Lower leg skin (tissue), 4 donors: ENCODE measurements around the gene TSPOAP1. TPM values are rescaled to one million over a fixed set of nuclear protein-coding genes. Genes with fewer than 3 reads are reported as not detected.

ENCODE experiments used
- DNase-seq, 2 donors: peaks; one replicate each; pipeline ENCODE4 v3.0.0-alpha.2; 2019; ENCODE audit warnings: low spot score in 2 of 2
- H3K4me3 ChIP-seq: fragments of 200-600 bp; sonication (generic); 2 replicates; pipeline ENCODE4 v1.5.1; 2017; ENCODE audit warnings: mild to moderate bottlenecking, low read depth; ENCODE audit not compliant: poor library complexity, severe bottlenecking
- CTCF ChIP-seq, 3 donors: fragments of 450-650 bp; IDR thresholded peaks; one replicate each; pipeline ENCODE4 v1.5.1; 2016; ENCODE audit warnings: antibody characterized with exemption in 3 of 3, mild to moderate bottlenecking in 3 of 3, moderate library complexity in 2 of 3
- POLR2A ChIP-seq, 2 donors: fragments of 450-650 bp; IDR thresholded peaks; one replicate each; pipeline ENCODE4 v1.6.1; 2016 to 2017; ENCODE audit warnings: antibody characterized with exemption in 2 of 2, mild to moderate bottlenecking in 1 of 2, moderate library complexity in 1 of 2
- WGBS, 2 donors: methylation state at CpG; one replicate each; pipeline ENCODE4 v1.1.5; 2018; 5-methylcytosine and 5-hydroxymethylcytosine counted together
- intact Hi-C: fragments of 100-400 bp; cut with DNase I; formaldehyde crosslinking; loops from one replicate; pipeline ENCODE4 v1.15.0; 2023; ENCODE audit warnings: low total_unique reads
- total RNA-seq, 4 donors: library from RNA; depleted of rRNA; stranded (reverse); fragments of >200 nt; gene quantifications; one replicate each; pipeline ENCODE4 v1.1.0, GENCODE V29; 2016

Gene TSPOAP1
- total RNA-seq, 4 donors from 2014 or later = 8.2 to 18.3 (median 8.8) TPM

- H3K4me3 ChIP-seq = no peak overlapping the region
- peak in 1 of 2 donors; percentile 71 for DNase-seq
- WGBS, 2 donors = 87 to 88% methylated on average over 12 of the region's 12 CpGs
- intact Hi-C loops = no loop called here
- TF ChIP-seq CTCF (IDR thresholded peaks at IDR 0.05) = no peak
- no peak for TF ChIP-seq POLR2A (IDR thresholded peaks at IDR 0.05)
Measured at GRCh38 chr17:58272367-58273280, 56.0 kb downstream of the TSPOAP1 start.

GRCh38 chr17:58271216-58271931, 57.2 kb downstream of the TSPOAP1 start:
- H3K4me3 ChIP-seq = no peak overlapping the region
- no peak for DNase-seq
- WGBS, 2 donors = 83 to 91% methylated on average over 15 to 21 of the region's 21 CpGs
- intact Hi-C loops = no loop called here
- no peak for TF ChIP-seq CTCF (IDR thresholded peaks at IDR 0.05)
- no peak for TF ChIP-seq POLR2A (IDR thresholded peaks at IDR 0.05)

DNA sequence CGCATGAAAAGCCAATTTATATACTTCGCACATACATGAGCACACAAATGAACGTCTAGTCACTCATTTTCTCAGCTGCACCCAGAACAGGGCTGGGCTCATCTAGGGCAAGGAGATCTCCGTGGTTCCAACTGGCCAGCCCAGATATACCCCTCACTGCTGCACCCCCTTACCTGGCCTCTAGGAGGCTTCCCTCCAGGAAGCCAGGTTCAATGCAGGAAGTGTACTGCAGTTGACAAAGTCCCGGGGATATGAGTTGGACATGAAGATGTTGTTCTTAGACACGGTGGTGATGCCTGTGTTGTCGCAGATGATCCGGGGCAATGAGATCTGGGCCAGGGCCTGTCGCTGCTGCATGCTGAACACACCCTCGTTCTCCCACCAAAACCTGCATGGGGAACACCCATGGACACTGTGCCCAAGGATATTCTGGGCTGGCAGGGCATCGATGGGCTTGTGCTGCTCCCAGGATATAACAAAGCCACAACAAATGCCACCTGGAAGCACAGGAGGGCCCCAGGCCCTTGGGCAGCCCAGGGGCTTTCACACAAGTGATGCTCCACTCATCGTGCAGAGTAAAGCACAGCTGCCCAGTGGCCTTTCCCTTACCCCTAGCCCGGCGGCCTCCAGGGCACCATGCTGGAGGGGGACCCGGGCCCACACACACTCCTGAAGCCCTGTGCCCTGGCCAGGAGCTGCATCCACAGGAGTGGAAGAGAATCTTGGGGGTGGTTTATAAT, 57.9 kb downstream of the TSPOAP1 start:
- 77 to 83% methylated on average over 15 of the region's 15 CpGs for WGBS, 2 donors
- no peak overlapping the region for H3K4me3 ChIP-seq
- DNase-seq = peak in 1 of 2 donors; percentile 53
- TF ChIP-seq CTCF (IDR thresholded peaks at IDR 0.05) (no peak), POLR2A (IDR thresholded peaks at IDR 0.05) (no peak)
- intact Hi-C loops = no loop called here

DNA sequence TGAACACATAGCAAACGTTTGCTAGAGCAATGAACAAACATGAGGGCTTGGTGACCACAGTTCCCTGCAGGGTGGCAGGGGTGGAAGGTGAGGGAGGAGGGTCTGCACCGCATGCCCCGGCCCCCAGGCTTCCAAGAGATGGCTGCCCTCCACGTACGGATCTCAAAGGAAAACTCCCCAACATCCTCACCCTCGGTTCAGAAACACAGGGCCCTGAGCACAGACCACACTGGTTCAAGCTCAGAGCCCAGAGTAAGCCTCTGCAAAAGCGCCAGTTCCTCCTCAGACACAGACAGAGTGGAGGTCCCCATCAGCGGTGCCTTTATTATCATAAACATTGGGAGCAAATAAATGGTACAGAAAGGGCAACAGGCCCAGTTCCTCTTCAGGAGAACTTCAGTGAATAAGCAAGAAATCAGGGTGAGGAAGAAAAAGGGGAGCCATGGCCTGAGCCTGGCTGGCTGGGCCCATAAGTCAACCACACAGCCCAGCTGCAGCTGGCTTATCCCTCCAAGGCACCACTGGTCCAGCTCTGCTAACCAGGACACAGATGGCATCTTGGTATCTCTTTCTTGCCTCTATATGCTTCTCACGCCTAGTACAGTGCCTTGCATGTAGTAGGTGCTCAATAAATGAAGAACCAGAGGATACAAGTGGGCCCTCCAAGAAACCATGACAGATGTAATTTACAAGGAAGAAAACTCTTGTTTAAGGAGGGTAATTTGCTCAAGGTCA, 58.9 kb downstream of the TSPOAP1 start:
- no peak for TF ChIP-seq POLR2A (IDR thresholded peaks at IDR 0.05)
- TF ChIP-seq CTCF (IDR thresholded peaks at IDR 0.05) = no peak
- 77 to 84% methylated on average over 9 of the region's 9 CpGs for WGBS, 2 donors
- no peak overlapping the region for H3K4me3 ChIP-seq
- peak in 1 of 2 donors; percentile 54 for DNase-seq
- intact Hi-C loops = no loop called here
